Measurements from ENCODE around the gene DBN1. TPM values are rescaled to one million over a fixed set of nuclear protein-coding genes. Genes with fewer than 3 reads are reported as not detected.

The DBN1 gene
- polyA plus RNA-seq, 2 of the 4 experiments (the other 2 are of a cell fraction), result 47.7 to 107 TPM

DNA sequence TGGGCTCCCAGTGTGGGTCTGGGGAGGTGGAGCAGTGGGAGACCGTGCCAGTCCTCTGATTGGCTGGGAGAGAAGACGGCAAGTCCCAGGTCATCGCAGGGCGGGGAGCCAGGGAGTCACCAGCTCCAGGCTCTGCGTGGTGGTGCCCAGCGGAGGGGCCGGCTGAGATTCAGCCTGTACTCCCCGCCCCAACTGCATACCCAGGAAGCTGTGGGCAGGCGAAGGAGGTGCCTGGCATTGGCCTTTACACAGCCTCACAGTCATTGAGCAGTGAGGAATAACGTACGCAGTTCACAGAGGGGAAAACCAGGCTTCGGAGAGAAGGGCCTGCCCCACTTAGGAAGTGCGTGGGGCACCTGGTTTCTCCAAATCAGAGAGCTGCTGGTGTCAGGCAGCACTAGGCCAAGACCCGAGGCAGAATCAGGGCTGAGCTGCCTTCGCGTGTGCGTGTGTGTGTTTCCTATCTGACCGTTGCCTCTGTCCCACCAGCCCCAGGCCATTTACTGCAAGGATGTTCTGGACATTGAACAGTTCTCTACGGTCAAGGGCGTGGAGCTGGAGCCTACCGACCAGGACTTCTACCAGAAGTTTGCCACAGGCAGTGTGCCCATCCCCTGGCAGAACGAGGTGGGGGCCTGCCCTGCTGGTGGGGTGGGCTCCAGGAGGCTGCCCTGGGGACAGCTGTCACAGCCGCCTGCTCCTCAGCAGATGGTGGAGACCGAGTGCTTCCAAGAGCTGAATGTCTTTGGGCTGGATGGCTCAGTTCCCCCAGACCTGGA, 33.0 kb downstream of the DBN1 start:
- Histone ChIP-seq H3K27ac (no peak overlapping the region), H3K4me3 (no peak overlapping the region), H3K9me3 (no peaks in the 10 kb centered on the region), H3K4me1 (no peaks in the 10 kb centered on the region), H3K4me2 (no peak overlapping the region)
- TF ChIP-seq, protein P1, sequence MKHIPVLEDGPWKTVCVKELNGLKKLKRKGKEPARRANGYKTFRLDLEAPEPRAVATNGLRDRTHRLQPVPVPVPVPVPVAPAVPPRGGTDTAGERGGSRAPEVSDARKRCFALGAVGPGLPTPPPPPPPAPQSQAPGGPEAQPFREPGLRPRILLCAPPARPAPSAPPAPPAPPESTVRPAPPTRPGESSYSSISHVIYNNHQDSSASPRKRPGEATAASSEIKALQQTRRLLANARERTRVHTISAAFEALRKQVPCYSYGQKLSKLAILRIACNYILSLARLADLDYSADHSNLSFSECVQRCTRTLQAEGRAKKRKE (CRISPR knock-in tag; IDR thresholded peaks at IDR 0.05; ENCODE audit: low read depth), result no peak
- TF ChIP-seq MAFK (IDR thresholded peaks at IDR 0.05; ENCODE audit: partially characterized antibody), result no peak
- TF ChIP-seq NPAS2 (CRISPR knock-in tag; IDR thresholded peaks at IDR 0.05; ENCODE audit: borderline replicate concordance), result no peak
- no peak for TF ChIP-seq HOXA7 (CRISPR knock-in tag; IDR thresholded peaks at IDR 0.05)
- no peak for TF ChIP-seq NFE2L2 (conservative IDR thresholded peaks at IDR 0.05; ENCODE audit: low read length)
- no peak for TF ChIP-seq JUNB (IDR thresholded peaks at IDR 0.05)
- TF ChIP-seq GATA3 (IDR thresholded peaks at IDR 0.05; ENCODE audit: borderline replicate concordance), result no peak
- no peak for TF ChIP-seq ZC3H11A (IDR thresholded peaks at IDR 0.05)
- no peak for DNase-seq (ENCODE audit: low read depth in 1 of 2, low spot score in 1 of 2)
- WGBS (ENCODE audit: missing lambda C conversion rate), result 93% methylated on average over 21 of the region's 24 CpGs
- ATAC-seq, result 0 out of 6 replicates have a peak, but pooled peaks of 1 of the 2 experiments have one; percentile 4
- POLR2A ChIA-PET, result interaction anchor here (1.6 to 3.7 kb wide), 2 partner anchors 7 to 8 kb away, joined by 4 to 12 read pairs; partner anchors contain the start of gene PRR7
- CTCF ChIA-PET, result interaction anchor here (0.5 to 25.5 kb wide), 10 partner anchors 13 to 704 kb away, joined by 3 to 871 read pairs (median 4); partner anchors contain the start of genes F12, GRK6, PFN3 and SLC34A1
- no peak for FAIRE-seq

DNA sequence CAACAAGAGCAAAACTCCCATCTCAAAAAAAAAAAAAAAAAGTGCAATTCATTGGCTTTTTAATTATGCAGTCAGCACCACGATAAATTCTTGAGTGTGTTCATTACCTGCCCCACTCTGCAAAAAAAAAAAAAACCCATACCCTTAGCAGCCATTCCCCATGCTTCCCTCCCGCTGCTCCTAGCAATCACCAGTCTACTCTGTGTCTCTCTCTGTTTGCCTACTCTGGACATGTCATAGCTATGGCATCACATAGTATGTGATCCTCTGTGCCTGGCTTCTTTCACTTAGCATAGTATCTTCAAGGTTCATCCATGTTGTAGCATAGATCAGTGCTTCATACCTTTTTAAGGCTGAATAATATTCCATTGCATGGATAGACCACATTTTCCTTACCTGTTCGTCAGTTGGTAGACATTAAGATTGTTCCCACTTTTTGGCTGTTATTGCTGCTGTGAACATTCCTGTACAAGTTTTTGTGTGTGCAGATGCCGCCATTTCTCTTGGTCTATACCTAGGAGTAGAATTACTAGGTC, 33.8 kb downstream of the DBN1 start:
- Histone ChIP-seq H3K4me2 (no peak overlapping the region), H3K4me3 (no peak overlapping the region), H3K4me1 (no peaks in the 10 kb centered on the region), H3K9me3 (no peaks in the 10 kb centered on the region), H3K27ac (no peak overlapping the region)
- FAIRE-seq, result no peak
- TF ChIP-seq CHD2 (IDR thresholded peaks at IDR 0.05; ENCODE audit: low read length, partially characterized antibody) (no peak), RARB (CRISPR knock-in tag; IDR thresholded peaks at IDR 0.05) (no peak), HOXB5 (CRISPR knock-in tag; IDR thresholded peaks at IDR 0.05) (no peak), ESRRA (IDR thresholded peaks at IDR 0.05; ENCODE audit: borderline replicate concordance, low read length) (no peak), ZFP36 (IDR thresholded peaks at IDR 0.05; ENCODE audit: borderline replicate concordance, partially characterized antibody) (no peak), SMC3 (IDR thresholded peaks at IDR 0.05) (no peak), POLR2A (IDR thresholded peaks at IDR 0.05; ENCODE audit: low read length) (no peak), MAFK (IDR thresholded peaks at IDR 0.05; ENCODE audit: partially characterized antibody) (no peak), POLR2AphosphoS2 (conservative IDR thresholded peaks at IDR 0.05; ENCODE audit: low read length) (no peak), CEBPB (IDR thresholded peaks at IDR 0.05) (no peak), RAD21 (conservative IDR thresholded peaks at IDR 0.05 in 1 of 2, IDR thresholded peaks at IDR 0.05 in 1 of 2) (no peak), CHD4 (IDR thresholded peaks at IDR 0.05; ENCODE audit: borderline replicate concordance) (no peak), ZC3H11A (IDR thresholded peaks at IDR 0.05) (no peak), FOXS1 (CRISPR knock-in tag; IDR thresholded peaks at IDR 0.05) (no peak), TP53 (CRISPR knock-in tag; IDR thresholded peaks at IDR 0.05) (no peak)
- TF ChIP-seq, protein P2, sequence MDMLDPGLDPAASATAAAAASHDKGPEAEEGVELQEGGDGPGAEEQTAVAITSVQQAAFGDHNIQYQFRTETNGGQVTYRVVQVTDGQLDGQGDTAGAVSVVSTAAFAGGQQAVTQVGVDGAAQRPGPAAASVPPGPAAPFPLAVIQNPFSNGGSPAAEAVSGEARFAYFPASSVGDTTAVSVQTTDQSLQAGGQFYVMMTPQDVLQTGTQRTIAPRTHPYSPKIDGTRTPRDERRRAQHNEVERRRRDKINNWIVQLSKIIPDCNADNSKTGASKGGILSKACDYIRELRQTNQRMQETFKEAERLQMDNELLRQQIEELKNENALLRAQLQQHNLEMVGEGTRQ (IDR thresholded peaks at IDR 0.05), result no peak
- TF ChIP-seq, protein P3, sequence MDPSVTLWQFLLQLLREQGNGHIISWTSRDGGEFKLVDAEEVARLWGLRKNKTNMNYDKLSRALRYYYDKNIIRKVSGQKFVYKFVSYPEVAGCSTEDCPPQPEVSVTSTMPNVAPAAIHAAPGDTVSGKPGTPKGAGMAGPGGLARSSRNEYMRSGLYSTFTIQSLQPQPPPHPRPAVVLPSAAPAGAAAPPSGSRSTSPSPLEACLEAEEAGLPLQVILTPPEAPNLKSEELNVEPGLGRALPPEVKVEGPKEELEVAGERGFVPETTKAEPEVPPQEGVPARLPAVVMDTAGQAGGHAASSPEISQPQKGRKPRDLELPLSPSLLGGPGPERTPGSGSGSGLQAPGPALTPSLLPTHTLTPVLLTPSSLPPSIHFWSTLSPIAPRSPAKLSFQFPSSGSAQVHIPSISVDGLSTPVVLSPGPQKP (IDR thresholded peaks at IDR 0.05; ENCODE audit: low read depth, low read length), result no peak
- TF ChIP-seq, protein P4, sequence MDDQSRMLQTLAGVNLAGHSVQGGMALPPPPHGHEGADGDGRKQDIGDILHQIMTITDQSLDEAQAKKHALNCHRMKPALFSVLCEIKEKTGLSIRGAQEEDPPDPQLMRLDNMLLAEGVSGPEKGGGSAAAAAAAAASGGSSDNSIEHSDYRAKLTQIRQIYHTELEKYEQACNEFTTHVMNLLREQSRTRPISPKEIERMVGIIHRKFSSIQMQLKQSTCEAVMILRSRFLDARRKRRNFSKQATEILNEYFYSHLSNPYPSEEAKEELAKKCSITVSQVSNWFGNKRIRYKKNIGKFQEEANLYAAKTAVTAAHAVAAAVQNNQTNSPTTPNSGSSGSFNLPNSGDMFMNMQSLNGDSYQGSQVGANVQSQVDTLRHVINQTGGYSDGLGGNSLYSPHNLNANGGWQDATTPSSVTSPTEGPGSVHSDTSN (IDR thresholded peaks at IDR 0.05), result no peak
- DNase-seq (ENCODE audit: low read depth in 1 of 2, low spot score in 1 of 2), result no peak
- no peak for ATAC-seq
- CTCF ChIA-PET, result interaction anchor here (0.7 to 25.5 kb wide), 7 partner anchors 14 to 1007 kb away, joined by 3 to 871 read pairs (median 7); partner anchors contain the start of genes F12, GRK6, PFN3 and SLC34A1
- POLR2A ChIA-PET, result interaction anchor here (3.7 kb wide), 1 partner anchor 8 kb away, joined by 12 read pairs; the partner anchor contains the start of gene PRR7
- 85% methylated on average over 4 of the region's 4 CpGs for WGBS (ENCODE audit: missing lambda C conversion rate)

Measured in A549 (cell line).